ENCODE results near the gene TMEM143.
"Not testable (repeated sequence)": the region's sequence is repeated elsewhere in the genome, so short reads cannot be mapped to it uniquely, and the experiment has no call there.

TMEM143 gene

GRCh38 chr19:48297975-48298374, 65.8 kb downstream of the TMEM143 start:
- no peak for DNase-seq (ENCODE audit: low read depth in 4 of 4, low spot score in 1 of 4)

GRCh38 chr19:48296963-48297734, 66.6 kb downstream of the TMEM143 start:
- DNase-seq (ENCODE audit: low read depth in 4 of 4, low spot score in 1 of 4), result no peak

GRCh38 chr19:48295458-48295857, 68.3 kb downstream of the TMEM143 start:
- no peak for DNase-seq (ENCODE audit: low read depth in 4 of 4, low spot score in 1 of 4)

GRCh38 chr19:48292798-48293197, 70.9 kb downstream of the TMEM143 start:
- DNase-seq (ENCODE audit: low read depth in 4 of 4, low spot score in 1 of 4), result no peak

GRCh38 chr19:48291489-48291815, 72.3 kb downstream of the TMEM143 start:
- DNase-seq (ENCODE audit: low read depth in 4 of 4, low spot score in 1 of 4), result not testable (repeated sequence)

GRCh38 chr19:48290771-48291488, 72.8 kb downstream of the TMEM143 start:
- DNase-seq (ENCODE audit: low read depth in 4 of 4, low spot score in 1 of 4), result peak; percentile 44 to 49 (median 46)

GRCh38 chr19:48290401-48290770, 73.4 kb downstream of the TMEM143 start:
- DNase-seq (ENCODE audit: low read depth in 4 of 4, low spot score in 1 of 4), result no peak

- DNase-seq (ENCODE audit: low read depth in 4 of 4, low spot score in 1 of 4), result no peak
Measured at GRCh38 chr19:48287748-48288147, 76.0 kb downstream of the TMEM143 start.

GRCh38 chr19:48284896-48285295, 78.8 kb downstream of the TMEM143 start:
- DNase-seq (ENCODE audit: low read depth in 4 of 4, low spot score in 1 of 4), result no peak

GRCh38 chr19:48283908-48284307, 79.8 kb downstream of the TMEM143 start:
- no peak for DNase-seq (ENCODE audit: low read depth in 4 of 4, low spot score in 1 of 4)
